GM10266 (cell line): ENCODE data around the gene TAOK1.

Experiments
- DNase-seq: peaks from one replicate; pipeline ENCODE4 v3.0.0; 2012; ENCODE audit errors: extremely low spot score
- CTCF ChIP-seq: IDR thresholded peaks from 2 replicates; pipeline ENCODE4 v1.5.1; 2012; ENCODE audit warnings: mild to moderate bottlenecking, low read depth; ENCODE audit not compliant: control insufficient read depth, insufficient read depth; ENCODE audit errors: missing control alignments

The TAOK1 gene

GRCh38 chr17:29559640-29560039 is 169.5 kb downstream of the TAOK1 start:
- no peak for DNase-seq
- peak; percentile 12 for TF ChIP-seq CTCF

- TF ChIP-seq CTCF, result no peak
- DNase-seq, result peak; percentile 28
These were observed 170.2 kb downstream of the TAOK1 start for GRCh38 chr17:29560316-29560715.

- TF ChIP-seq CTCF, result no peak
- peak; percentile 7 for DNase-seq
These were observed 171.7 kb downstream of the TAOK1 start for GRCh38 chr17:29561554-29562517.

DNA sequence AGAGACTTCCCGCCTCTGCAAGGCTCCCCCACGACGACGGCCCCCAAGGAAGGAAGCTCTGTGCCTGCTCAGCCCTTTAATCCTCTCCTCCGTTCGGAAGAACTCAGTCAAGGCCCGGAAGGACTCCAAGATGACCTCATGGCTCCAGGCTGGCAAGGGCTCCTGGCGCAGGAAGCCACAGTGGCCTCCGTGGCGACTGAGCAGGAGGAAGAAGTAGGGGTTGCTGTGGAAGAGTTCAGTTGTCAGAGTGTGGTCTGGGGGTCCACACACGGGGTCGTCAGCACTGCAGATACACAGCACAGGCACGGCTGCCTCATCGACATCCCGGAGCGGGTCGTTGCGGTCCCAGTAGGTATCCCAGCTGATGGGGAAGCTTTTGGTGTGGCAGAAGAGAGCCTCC is 172.5 kb downstream of the TAOK1 start:
- TF ChIP-seq CTCF, result no peak
- no peak for DNase-seq

GRCh38 chr17:29563816-29564215 is 173.7 kb downstream of the TAOK1 start:
- no peak for TF ChIP-seq CTCF

GRCh38 chr17:29565643-29566472 is 175.7 kb downstream of the TAOK1 start:
- peak; percentile 67 for DNase-seq
- TF ChIP-seq CTCF, result peak; percentile 28

More at GRCh38 chr17:29563816-29564215, 173.7 kb downstream of the TAOK1 start:
- peak; percentile 8 for DNase-seq
